Ovary (tissue), 3 donors: ENCODE data around the gene CASP2.

Source experiments
- CTCF ChIP-seq, 3 donors: fragments of 450-650 bp in 2 of 3; fragments of 200-600 bp in 1 of 3; IDR thresholded peaks; one replicate each; pipeline versions ENCODE4 v1.5.1 to v1.8.0; 2016 to 2022; ENCODE audit warnings: antibody characterized with exemption in 3 of 3, mild to moderate bottlenecking in 1 of 3
- EP300 ChIP-seq: sonication (generic); formaldehyde crosslinking; IDR thresholded peaks from one replicate; pipeline ENCODE4 v1.6.1; 2017; ENCODE audit warnings: antibody characterized with exemption
- POLR2A ChIP-seq: fragments of 450-650 bp; IDR thresholded peaks from one replicate; pipeline ENCODE4 v1.6.1; 2017; ENCODE audit warnings: antibody characterized with exemption, mild to moderate bottlenecking, moderate library complexity
- donor health status: DM: no; HTN: no; CAD: no.

GRCh38 chr7:143321242-143321641, 33.1 kb downstream of the CASP2 start:
- TF ChIP-seq CTCF (IDR thresholded peaks at IDR 0.05) (no peak), POLR2A (no peak), EP300 (no peak)
